ENCODE measurements around the gene FTO.

- TF ChIP-seq CREM (CRISPR knock-in tag; IDR thresholded peaks at IDR 0.05), result no peak
- no peak for TF ChIP-seq FOXP1 (CRISPR knock-in tag; IDR thresholded peaks at IDR 0.05; ENCODE audit: borderline replicate concordance)
- TF ChIP-seq CTCF (IDR thresholded peaks at IDR 0.05), result no peak
- TF ChIP-seq HMGXB4 (CRISPR knock-in tag; IDR thresholded peaks at IDR 0.05), result no peak
- TF ChIP-seq ZSCAN18 (CRISPR knock-in tag; IDR thresholded peaks at IDR 0.05), result no peak
- no peak for TF ChIP-seq ZNF232 (CRISPR knock-in tag; IDR thresholded peaks at IDR 0.05)
- no peak for TF ChIP-seq PRDM15 (CRISPR knock-in tag; IDR thresholded peaks at IDR 0.05)
- TF ChIP-seq CREB1 (CRISPR knock-in tag; IDR thresholded peaks at IDR 0.05), result no peak
Measured at GRCh38 chr16:53805113-53805512, 101.2 kb downstream of the FTO start.
